Activated effector memory CD4-positive, alpha-beta T cell treated with anti-CD3 and anti-CD28 coated beads, Interleukin-2, amount 50 U/mL, for 16 hours (primary cell): ENCODE results near the gene LDLRAD4.

ENCODE experiments used
- DNase-seq: peaks from one replicate; pipeline ENCODE4 v3.0.0-alpha.2; 2020

Gene LDLRAD4

DNA sequence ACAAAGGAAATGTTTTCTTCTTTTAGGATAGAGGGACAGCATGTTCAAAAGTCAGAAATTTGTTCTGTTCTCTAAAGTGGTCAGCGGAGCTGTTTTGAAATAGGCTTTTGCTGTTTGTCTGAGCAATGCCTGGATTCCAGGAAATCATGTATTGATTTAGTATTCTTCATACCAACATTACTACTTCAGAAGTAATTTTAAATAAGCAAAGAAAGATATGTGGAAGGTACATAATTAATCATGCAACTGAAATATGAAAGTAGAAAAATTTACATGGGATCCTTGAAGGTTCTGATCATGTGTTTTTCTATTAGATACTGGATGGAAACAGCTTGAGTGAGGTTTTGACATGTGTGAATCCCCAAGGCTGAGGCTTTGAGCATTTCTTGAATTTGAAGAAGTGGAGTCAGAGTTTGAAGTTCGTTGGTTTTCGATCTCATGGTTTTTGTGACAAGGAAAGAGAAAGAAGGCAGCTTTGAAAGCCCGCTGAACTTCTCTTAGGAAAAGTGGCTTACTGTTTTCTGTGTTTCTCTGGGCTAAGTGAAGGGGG lies 220.0 kb downstream of the LDLRAD4 start:
- no peak for DNase-seq

DNA sequence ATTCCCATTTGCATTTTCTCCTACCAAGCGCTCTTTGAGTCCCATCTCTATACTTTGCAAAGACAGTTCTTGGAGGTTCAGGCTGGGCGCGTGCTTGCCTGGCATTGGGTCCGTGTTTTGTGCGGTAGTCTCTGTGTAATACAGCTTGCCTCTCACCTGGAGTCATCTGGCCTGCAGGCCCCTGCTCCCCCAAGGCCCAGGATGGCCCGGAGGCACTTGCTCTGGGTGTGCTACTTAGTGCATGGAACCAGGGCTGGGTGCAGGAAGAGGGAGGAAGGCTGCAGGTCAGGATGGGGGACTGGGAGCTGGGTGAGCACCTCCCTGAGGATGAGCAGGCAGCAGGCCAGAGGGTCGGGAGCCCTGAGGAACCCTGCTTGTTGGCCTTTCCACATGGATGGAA lies 220.9 kb downstream of the LDLRAD4 start:
- no peak for DNase-seq

DNA sequence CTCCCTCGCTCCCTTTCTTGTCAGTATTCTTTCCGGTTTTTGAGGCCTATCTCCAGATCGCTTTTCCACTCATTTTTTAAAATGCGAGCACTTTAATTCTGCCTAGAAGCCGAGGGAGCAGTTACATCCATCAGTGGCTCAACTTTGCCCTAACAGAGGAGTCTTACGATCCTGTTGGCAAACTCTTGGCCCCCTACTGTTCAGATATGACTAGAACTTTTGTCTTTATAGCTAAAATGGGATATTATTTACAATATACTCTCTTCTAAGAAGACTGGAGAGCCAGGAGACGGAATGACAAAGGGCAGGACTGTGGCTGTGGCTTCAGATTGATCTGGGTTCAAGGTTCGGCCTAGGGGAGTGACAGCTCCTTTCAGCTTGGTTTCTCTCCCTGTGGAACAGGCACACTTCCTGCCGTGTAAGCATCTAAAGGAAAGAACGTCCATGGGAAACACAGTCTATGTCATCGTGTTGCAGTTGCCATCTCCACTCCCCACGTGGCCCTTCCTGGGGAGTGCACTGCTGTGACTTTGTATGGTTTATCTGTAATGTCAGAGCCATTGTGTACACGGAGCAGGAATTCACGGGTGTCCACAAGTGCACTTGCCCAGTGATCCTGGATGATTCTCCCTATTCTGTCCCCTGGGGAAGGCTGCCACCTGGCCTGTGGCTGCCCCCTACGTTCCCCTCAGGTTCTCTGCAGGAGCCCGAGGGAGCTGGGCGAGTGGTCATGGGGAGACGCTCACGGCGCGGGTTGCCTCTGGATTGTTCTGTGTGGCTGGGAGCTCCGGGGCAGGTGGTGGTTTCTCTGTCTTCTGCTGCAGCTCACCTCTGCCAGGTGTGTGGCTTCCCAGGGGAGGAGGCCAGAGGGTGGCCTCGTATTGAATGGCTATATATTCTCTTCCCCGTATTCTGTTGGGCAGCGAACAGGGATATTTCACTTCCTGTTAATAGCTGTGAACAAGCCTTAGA lies 222.0 kb downstream of the LDLRAD4 start:
- DNase-seq, result no peak

DNA sequence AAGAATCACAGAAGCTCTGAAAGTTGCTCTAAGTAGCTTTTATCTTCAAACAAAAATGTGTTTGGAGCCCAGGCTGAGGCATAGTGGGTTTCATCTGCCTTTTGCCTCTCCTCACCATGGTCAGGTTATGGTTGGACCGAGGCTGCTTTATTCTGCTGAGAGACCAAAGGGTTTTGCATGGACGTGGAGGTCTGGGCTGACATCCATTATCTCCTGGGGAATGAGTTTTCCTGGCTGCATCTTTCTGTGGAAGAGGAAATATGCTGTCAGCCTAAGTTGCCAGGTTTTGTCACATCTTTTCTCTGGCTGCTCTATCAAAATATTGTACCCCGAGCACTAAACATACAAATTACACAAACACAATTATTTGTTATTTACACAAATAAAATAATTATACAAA lies 223.2 kb downstream of the LDLRAD4 start:
- DNase-seq, result no peak

DNA sequence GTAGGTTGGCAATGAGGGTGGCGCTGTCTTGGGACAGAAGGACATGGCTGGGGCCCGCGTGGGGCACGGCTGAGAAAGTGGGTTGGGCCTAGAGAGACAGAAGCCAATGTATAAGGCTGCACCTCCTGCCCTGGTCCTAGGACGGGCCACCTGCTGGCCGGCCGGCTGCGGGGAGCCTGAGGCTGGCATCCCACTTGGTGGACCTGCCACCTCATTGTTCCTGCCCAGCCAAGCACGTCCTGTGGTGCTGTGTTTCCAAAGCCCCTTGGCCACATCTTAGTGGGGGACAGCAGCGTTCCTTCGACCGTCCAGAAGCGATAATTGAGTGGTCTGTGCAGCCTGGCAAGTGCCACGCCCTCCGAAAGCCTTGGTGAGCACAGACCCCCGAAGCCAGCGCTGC lies 223.9 kb downstream of the LDLRAD4 start:
- DNase-seq, result no peak

DNA sequence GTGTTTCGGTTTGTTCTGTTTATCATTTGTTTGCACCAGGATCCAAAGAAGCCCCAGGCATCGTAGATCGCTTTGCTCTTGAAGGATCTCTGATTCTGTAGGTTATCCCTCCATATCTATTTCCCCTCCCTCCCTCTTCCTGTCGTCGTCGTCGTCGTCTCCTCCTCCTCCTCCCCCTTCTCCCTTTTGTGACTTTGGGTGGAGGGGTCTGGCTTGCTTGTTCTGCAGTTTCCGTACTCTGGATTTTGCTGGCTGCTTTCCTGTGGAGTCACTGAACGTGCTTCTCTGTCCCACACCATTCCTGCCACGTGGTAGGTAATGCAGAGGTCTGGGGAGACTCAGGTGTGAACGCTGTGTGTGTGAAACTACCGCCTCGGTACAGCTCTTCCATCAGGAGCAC lies 225.0 kb downstream of the LDLRAD4 start:
- DNase-seq, result no peak

DNA sequence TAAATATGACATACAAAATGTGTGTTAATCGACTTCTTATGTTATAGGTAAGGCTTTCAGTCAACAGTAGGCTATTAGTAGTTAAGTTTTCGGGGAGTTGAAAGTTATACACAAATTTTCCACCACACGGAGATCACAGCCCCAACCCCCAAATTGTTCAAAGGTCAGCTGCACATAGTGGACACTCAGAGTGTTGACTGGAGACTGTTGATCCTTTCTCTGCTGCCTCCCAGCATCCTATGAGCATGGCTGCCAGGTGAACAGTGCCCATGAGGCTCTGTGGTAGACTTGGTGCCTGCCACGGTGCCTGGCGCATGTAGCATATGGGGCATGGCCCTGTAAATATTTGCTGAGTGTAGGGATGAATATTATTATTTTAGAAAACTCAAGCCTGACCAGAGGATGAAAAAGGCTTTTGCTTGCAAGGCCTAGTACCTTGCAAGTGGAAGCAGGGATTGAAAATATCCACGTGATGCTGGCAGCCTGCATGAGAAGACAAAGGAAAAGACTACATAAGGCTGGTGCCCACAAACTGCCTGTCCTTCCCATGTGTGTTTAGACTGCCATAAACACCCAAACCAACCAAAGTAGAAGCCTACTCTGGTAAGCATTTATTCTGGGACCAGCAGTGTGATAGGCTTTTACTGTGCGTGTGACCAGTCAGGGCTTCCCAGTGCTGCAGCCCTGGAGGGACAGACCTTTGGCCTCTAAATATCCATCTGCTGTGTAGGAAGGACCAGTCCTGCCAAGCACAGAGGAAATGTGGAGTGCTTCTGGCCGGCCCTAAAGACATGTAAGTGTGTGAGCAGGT lies 226.1 kb downstream of the LDLRAD4 start:
- no peak for DNase-seq

DNA sequence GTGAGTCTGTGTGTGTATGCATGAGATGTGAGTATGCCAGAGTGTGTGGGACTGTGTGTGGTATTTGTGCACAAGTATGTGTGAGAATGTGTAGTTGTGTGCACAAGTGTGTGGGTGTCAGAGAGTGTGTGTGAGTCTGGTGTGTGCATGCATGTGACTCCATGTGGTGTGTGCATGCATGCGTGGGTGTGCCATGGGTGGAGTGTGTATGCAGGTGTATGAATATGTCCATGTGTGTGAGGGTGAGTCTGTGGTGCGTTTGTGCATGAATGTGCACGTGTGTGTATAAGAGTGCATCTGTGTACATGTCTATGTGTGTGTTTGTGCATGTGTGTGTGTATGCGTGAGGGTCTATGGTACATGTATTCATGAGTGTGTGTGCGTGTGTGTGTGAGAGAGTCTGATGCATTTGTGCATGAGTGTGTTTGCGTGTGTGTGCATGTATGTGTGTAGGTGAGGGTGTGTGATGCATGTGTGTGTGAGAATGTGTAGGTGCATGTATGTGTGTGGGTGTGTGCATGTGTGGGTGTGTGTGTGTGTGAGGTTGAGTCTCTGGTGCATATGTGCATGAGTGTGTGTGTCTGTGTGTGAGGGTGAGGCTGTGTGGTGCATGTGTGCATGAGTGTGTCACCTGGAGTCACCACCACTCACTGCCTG lies 226.8 kb downstream of the LDLRAD4 start:
- DNase-seq, result no peak

DNA sequence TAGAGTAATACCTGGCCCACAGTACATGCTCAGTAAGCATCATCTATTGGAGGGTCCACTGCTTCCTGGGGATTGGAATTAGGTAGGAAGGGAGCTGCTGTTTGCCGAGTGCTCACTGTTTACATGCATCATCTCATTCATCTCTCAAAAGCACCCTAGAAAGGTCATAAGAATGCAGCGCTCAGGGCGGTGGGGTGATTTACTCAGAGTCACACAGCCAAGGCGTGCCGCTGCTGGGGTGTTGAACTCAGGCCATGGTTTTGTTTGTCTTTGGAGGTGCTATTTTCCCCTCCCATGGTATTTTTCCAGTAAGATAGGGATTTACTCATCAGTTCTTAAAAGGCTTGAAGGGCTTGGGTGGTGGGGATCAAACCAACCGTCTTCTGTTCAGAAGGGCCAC lies 227.5 kb downstream of the LDLRAD4 start:
- no peak for DNase-seq

DNA sequence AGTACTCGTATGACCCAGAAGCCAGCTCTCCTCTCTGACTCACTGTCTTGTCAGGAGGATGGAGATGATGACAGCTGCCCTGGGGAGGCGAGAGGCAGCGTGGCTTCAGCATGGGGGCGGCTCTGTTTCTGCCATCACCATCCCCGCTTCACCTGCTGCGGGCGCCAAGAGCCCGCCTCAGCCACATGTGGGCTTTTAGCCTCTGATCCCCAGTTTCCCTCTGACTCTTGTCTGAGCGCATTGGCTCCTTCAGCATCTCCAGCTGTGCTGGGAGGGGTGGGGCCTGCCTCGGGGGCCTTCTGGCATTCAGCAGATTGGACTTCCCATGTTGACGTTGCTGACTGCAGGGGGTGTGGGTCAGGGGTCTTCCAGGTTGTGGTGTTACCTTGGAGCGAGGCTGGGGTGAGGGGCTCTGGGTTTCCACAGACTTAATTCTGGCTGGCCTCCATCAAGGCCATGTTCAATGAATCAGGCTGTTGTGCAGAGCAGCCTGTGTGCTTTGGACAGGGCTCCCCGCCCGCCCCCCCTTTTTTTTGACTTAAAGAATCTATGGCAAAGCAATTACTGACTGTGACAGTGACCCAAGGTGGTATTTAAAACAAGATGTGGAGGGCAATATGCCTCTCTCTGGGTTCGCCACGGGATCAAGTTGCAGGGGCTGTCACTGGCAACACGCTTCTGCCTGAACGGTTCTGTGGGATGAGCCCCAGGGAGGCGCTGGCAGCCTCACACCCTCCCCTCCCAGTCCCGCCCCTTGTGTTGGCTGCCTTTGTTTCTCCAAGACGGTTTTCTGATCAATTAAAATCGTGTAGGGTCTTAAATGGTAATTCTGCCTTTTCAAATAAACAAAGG lies 228.3 kb downstream of the LDLRAD4 start:
- DNase-seq, result no peak

DNA sequence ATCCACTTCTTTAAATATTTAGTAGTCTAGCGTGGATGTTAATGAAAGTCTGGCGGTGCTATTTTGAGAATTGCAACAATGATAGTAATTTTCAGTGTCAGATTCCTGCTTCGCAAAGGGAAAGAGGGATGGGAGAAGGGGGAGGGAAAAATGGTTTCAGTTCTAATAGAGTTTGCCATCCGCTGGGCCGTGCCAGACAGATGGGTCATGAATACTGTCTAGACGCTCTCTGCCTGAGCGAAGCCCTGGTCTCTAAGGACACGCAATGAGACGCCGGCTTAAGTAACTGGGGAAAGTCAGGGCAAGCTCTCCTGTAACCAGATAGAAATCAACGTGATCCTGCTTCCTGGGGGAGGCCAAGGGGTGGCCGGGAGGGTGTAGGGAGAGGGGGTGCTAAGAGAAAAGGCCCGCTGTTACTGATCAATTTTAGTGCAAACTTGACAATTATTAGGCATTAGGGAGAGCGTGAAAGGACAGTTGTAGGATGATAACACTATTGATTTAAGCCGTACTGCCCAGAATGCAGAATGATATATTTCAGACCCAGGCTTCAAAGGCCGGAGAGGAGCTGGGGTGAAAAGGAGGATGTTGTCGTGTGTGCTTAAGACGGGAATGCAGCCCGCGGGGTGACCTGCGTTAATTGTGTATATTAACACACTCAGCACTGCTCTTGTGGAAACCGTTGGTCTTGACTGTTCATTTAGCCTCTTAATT lies 229.2 kb downstream of the LDLRAD4 start:
- no peak for DNase-seq

DNA sequence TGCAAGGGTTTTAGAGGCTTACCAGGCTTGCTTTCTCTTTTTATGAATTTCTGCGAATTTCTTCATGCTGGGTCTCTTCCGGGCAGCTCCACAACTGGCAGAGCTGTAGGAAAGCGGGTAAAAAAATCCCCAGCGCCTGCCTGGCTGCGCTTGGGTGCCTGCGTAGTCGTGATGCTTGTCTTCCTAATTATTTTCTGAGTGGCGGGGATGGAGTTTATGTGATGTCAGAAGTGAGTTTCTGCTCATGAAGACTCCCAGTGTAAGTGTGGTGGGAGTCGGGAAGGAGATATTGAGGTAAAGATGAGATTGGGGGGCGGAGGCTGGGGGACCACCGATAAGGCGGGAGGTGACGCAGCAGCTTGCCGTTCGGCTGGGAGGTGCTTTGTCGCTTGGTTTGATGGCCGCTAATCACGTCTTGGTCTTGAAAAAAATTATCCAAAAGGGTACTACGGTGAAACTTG lies 229.8 kb downstream of the LDLRAD4 start:
- DNase-seq, result no peak

DNA sequence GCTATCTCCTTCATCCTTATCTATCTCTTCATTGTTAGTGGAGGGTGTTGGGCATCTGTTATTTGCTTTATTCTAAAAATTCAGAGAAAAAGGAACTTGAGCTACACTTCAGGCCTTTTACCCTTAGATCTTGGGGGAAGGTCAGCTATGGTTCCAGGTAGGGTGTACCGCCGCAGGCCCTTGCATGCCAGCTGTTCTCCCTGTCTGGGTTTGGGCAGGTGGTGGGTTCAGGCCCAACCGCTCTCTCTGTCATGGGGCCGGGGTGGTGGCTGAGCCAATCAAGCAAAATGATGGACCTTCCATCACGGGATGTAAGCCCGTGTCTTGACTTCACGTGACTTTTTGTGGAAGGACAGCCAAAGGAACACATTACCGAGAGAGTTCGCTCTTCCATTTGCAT lies 231.1 kb downstream of the LDLRAD4 start:
- no peak for DNase-seq

DNA sequence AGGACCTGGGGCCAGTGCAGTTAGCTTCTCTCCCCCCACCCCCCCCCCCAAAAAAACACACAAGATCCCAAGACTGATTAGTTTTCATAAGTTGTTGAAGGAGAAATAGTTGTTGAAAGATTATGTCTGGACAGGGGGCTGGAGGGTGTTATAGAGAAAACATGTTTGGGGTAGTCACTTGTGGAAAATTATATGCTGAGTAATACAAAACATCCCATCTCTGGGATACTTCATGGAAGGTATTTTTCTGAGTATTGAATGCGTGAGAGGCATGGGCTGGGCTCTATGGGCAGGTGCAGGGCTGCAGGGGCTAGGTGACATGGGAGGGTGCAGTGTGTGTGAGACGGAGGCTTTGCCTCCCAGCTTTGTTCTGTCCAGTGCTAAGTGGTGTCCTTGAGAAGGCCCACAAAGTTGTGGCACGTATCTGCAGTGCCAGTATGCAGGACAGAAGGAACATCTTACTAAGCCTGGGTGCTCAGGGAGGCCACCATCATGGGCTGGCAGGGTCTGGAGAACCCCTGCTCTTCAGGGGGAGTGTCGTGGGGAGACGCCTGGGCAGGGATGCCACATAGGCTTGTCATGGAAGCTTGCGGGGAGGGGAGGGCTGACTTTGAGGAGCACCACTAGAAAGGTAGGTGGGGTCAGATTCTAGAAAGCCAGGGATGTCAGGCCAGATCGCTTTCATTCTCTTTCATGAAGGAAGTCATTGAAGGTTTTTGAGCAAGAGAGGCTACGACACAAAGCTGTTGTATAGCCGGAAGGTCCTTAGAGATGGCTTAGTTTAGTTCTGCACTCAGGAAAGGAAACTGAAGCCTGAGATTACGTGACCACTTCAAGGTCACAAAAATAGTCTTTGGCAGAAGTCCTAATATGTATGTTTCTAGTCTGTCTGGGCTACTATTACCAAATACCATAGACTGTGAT lies 232.0 kb downstream of the LDLRAD4 start:
- DNase-seq, result no peak

DNA sequence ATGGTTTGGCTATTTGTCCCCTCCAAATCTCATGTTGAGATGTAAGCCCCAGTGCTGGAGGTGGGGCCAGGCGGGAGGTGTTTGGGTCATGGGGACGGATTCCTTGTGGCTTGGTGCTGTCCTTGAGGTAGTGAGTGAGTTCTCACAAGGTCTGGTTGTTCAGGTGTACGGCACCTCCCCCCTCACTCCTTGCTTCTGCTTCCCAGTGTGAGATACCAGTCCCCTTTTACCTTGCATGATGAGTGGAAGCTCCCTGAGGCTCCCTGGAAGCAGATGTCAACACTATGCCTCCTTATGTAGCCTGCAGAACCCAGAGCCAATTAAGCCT lies 232.6 kb downstream of the LDLRAD4 start:
- no peak for DNase-seq

DNA sequence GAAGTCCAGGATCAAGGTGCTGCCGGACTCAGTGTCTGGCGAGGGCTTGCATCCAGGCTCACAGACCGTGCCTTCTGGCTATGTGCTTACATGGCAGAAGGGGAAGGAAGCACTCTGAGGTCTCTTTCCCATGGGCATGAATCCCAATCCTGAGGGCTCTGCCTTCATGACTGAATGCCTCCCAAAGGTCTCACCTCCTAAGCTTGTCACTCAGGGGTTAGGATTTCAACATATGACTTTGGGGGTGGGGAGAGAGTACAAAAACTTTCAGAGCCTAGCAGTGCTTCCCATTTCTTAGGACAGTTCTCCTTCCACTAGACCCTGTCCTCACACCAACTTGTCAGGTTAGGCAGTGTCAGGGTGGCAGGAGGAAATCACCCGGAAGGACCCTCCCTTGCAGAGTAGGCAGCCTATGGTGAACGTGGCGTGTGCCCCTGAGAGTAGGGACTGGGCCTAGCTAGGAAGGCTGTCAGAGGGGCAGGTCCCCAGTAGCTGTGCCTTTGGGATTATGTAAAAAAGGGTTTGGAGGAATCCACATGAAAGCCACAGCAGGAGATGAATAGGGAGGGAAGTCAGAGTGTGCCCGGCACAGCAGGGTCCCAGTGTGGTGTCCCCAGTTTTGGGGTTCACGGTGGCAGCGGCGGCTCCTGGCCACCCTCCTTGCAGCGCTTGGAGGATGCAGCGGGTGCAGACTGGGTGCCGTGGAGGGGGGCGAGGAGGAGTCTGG lies 233.3 kb downstream of the LDLRAD4 start:
- DNase-seq, result no peak

DNA sequence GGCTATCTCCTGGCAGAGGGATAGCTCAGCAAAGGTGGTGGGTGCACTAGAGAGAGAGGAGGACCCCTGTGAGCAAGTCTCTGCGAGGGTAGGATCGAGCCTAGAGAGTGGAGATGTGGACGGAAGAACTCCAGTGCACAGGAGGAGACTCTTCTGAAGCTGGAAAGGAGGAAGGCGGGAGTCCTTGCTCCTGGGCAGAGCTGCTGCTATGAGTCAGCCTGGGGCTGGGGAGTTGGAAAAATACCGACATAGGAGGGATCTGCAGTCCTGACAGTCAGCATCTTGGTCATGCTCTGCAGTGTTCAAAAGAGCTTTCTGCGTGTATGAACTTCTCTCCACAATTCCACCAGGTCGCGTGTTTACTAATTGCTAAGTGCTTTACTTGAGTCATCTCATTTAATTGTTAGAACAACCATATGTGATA lies 233.8 kb downstream of the LDLRAD4 start:
- DNase-seq, result no peak

DNA sequence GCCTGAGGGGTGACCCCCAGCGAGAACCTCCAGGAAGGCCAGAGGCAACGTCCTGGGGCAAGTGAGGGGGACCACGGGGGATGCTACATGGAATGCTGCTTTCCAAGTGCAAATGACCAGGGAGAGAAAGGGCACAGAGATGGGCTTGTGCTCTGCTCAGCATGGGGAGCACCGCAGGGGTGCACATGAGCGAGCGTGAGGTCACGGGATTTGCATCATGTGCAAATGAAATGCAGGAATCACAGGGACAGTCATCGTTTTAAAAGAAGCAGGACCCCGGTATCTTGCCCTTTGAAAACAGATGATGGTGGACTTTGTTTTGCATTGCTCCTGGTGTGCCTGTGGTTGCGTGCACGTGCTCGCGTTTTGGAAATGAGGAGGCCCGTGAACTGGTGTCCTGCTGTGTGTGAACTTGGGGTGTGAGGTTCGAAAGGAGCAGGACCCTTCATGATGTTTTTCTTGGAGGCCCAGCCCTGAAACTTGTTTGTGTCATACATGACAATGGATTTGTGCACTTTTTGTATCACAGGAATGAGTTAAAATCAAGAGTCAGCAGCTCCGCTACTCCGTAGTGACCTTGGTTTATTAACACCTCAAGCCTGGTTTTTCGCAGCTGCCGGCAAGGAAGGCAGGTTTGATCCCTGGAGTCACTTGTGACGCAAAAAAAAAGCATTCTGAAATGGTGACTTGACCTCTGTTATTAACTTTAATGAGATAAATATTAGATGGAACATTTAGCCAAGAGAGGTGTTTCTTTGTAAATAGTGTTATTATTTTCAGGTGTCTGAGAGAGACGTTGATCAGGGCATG lies 234.5 kb downstream of the LDLRAD4 start:
- no peak for DNase-seq

DNA sequence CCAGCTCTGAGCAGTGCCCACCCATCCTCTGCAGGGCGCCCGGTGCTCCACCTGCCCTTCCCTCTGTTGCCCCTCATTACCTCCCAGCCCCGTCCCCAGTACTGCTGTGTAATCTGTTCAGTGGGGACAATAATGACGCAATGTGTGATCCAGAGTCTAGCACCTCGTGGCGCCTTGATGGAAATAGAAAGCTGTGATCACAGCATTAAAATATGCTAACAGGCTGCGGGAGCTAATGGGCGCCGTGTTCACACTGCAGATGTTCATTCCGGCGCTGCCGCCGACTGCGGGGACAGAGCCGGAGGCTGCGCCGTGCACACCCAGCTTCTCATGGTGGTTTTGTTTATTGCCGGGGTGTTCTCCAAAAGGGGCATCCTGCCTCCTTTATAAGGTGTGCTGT lies 235.2 kb downstream of the LDLRAD4 start:
- no peak for DNase-seq
